Vagina (tissue), 2 donors: Measurements from ENCODE around the gene FAM78B.

Experiments used
- POLR2A ChIP-seq, 2 donors: fragments of 450-650 bp; IDR thresholded peaks; one replicate each; pipeline ENCODE4 v1.6.1; 2017; ENCODE audit warnings: antibody characterized with exemption in 2 of 2, mild to moderate bottlenecking in 2 of 2, moderate library complexity in 2 of 2
- POLR2AphosphoS5 ChIP-seq, 2 donors: sonication (generic); formaldehyde crosslinking; IDR thresholded peaks; one replicate each; pipeline ENCODE4 v1.9.0; 2017; ENCODE audit warnings: antibody characterized with exemption in 2 of 2, mild to moderate bottlenecking in 2 of 2, low read depth in 1 of 2; ENCODE audit not compliant: insufficient read depth in 1 of 2
- TF ChIP-seq, protein P1 (sequence below), 3 experiments: fragments of 450-650 bp in 2 of 3; fragments of 200-600 bp in 1 of 3; sonication (generic) in 1 of 3; IDR thresholded peaks; one replicate each; pipeline ENCODE4 v1.5.1; 2017 to 2019; ENCODE audit warnings: antibody characterized with exemption in 3 of 3, mild to moderate bottlenecking in 2 of 3, moderate library complexity in 2 of 3

DNA sequence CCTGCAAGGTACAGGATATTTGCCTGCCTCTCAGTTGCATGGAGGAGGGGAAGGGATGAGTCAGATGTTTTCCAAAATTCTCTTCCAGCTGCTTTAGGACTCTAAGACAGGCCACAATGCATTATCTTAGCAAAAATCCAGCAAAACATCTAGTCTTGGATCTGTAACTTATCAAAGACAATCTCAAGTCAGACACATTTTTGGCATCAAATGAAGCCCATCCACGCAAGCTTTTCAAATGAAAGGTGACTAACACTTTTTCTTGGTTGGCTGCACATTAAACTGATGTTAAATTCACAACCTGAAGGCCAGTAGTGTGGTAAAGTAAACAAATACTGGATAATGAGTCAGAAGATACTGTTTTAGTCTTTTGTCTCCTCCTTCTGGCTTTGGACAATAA, 21.3 kb downstream of the FAM78B start:
- TF ChIP-seq, protein P1, sequence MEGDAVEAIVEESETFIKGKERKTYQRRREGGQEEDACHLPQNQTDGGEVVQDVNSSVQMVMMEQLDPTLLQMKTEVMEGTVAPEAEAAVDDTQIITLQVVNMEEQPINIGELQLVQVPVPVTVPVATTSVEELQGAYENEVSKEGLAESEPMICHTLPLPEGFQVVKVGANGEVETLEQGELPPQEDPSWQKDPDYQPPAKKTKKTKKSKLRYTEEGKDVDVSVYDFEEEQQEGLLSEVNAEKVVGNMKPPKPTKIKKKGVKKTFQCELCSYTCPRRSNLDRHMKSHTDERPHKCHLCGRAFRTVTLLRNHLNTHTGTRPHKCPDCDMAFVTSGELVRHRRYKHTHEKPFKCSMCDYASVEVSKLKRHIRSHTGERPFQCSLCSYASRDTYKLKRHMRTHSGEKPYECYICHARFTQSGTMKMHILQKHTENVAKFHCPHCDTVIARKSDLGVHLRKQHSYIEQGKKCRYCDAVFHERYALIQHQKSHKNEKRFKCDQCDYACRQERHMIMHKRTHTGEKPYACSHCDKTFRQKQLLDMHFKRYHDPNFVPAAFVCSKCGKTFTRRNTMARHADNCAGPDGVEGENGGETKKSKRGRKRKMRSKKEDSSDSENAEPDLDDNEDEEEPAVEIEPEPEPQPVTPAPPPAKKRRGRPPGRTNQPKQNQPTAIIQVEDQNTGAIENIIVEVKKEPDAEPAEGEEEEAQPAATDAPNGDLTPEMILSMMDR (IDR thresholded peaks at IDR 0.05) = no peak
- TF ChIP-seq POLR2AphosphoS5 (IDR thresholded peaks at IDR 0.05; ENCODE audit: insufficient read depth in 1 of 2, low read depth in 1 of 2) = no peak
- TF ChIP-seq POLR2A (IDR thresholded peaks at IDR 0.05) = no peak
